Cerebellar cortex (tissue), 1 donor: ENCODE results near the gene ADAM17.
"Not testable (repeated sequence)": the region's sequence is repeated elsewhere in the genome, so short reads cannot be mapped to it uniquely, and the experiment has no call there.

ENCODE experiments used
- DNase-seq: peaks from one replicate; pipeline ENCODE4 v3.0.0-alpha.2; 2015; ENCODE audit warnings: low spot score

ADAM17 gene

GRCh38 chr2:9565436-9566153 is 10.0 kb upstream of the ADAM17 start:
- no peak for DNase-seq

DNA sequence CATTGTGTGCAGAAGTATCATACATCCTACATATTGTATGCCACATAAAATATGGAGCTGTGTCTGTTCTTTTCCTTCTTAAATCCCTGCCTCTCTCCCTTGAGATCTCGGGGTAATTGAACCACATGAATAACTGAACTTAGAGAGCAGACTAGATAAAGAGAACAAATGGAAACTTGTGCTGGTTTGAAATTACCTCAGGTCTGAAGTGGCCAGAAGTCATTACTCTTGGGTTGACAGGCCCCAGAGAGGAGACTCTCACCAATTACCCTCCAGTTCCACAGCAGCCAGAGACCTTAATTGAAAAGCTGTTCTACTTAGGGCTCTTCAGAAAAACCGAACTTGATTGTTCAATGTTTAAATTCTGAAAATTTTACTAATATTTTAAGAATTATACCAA is 5.0 kb upstream of the ADAM17 start:
- no peak for DNase-seq

GRCh38 chr2:9558948-9559381 is 3.3 kb upstream of the ADAM17 start:
- DNase-seq = no peak

DNA sequence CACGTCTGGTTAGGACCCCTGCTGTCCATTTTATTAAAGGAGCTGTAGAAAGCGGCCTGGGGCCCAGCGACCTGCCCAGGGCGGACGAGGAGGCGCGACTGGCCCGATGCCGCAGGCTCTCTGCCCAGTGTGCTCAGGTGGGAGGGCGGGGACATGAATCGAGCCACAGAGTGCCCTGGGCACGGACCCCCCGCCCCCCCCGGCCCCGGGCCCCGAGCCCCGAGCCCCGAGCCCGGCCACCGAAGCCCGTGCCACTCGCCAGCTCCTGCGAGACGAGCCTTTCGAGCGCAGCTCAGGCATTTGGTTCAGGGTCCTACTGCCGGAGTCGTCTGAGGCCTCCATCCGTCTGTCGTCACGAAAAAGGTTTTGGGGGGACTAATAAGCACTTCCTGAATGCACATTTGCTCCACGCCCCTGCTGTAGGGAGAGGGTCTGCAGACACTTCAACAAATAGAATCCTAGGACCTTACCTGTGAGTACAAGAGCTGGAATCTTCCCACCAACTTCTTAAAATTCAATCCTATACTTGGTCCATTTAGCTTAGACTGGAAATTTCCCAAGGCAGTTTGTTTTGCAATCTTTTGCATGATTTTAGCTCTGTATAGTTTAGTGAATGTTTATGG is 602 bp upstream of the ADAM17 start:
- DNase-seq = no peak

- peak; percentile 65 for DNase-seq
Measured at GRCh38 chr2:9554921-9555296, 721 bp downstream of the ADAM17 start.

DNA sequence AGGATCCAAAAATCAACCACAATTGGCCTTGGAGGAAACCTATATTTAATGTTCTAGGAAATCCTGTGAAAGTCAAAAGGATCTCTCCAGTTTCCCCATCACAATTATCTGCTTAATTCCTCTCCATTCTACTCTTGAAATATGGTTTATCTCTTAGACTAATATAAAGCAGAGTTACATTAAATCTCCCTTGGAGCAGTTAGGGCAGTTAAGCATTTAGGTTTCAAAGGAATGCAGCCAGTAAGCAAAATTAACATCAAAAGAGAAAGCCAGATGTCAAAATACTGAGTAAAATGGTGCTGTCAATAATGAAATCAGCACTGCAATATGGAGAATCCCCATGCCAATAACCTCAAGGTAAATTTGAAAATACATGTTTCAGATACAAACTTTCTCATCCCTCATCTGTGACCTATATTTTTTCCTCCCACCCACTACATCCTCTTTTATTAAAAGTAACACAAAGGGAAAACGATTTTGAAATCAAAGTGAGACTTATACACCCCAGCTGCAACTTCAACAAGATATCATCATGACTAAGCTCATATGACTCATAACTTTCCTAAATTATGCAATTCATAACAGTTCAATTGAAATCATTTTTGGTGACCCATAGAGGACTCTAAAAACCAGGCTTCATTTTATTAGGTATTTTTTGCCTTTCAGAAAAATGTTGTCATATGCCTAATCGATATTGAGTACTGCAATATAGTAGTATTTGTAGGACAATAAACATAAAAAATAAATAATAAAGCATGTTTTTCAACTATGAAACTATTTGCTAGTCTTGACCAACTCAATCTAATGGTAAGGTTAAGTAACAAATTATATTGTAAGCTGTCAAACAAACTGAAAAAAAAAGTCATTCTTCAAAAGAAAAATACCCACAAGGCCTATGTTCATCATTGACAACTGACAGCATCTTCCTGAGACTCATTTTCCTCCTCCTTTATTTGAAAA is 3.1 kb downstream of the ADAM17 start:
- no peak for DNase-seq

DNA sequence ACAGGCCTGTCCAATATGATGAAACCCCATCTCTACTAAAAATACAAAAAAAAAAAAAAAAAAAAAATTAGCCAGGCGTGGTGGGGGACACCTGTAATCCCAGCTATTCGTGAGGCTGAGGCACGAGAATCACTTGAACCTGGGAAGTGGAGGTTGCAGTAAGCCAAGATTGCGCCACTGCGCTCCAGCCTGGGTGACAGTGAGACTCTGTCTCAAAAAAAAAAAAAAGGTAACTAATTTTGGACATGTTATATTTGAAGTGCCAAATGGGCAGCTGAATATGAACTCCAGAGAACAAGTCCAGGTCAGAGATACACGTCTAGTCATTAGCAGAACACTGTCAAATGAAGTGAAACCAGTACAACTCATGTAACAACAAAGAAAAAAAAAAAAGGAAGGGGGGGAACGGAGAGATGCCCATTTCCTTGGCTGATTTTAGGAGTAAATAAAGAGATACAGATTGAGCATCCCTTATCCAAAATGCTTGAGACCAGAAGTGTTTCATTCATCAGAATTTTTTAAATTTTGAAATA is 4.7 kb downstream of the ADAM17 start:
- DNase-seq = not testable (repeated sequence)

- no peak for DNase-seq
Measured at GRCh38 chr2:9549420-9549819, 6.2 kb downstream of the ADAM17 start.

DNA sequence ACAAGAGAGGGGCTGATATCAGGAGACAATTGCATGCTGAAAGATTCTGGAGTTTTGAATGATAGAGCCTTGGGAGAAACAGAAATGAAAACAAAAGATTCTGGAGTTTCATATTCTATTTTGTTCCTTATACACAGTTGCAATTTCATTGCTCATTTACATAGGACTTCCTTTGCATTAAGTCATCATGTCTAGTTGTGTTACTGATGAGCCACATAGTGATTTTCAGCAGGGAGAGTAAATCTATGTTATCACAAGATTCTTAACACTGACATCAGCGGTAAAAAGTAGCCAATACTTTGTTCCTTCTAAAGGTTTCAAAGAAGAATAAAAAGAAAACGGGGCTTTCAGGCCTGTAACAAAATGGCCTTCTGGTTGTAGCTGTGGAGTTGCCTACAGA is 7.1 kb downstream of the ADAM17 start:
- no peak for DNase-seq

- DNase-seq = no peak
Measured at GRCh38 chr2:9547262-9547991, 8.2 kb downstream of the ADAM17 start.

GRCh38 chr2:9545502-9545901 is 10.1 kb downstream of the ADAM17 start:
- no peak for DNase-seq

GRCh38 chr2:9543557-9543956 is 12.1 kb downstream of the ADAM17 start:
- DNase-seq = no peak

- no peak for DNase-seq
Measured at GRCh38 chr2:9539531-9539930, 16.1 kb downstream of the ADAM17 start.

GRCh38 chr2:9538000-9538507 is 17.6 kb downstream of the ADAM17 start:
- no peak for DNase-seq

GRCh38 chr2:9536504-9536903 is 19.1 kb downstream of the ADAM17 start:
- DNase-seq = no peak

DNA sequence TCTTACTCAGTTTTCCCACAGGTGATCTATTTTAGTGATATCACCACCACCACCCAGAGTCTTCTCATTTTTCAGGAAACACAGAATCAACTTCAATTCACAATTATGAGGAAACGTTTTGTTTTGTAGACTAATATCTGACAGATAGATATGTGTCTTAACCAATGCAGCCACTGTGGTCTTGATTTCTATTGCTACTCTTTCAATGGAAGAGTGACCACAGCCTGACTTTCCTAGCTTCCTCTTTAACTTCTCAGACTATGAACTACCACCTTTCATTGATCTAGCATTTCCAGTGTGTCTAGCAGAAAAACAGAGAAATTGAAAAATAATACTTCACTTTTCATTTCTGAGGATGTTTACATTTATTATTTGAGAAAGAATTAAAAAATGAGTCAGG is 20.5 kb downstream of the ADAM17 start:
- DNase-seq = no peak

- DNase-seq = no peak
Measured at GRCh38 chr2:9533663-9534062, 22.0 kb downstream of the ADAM17 start.

- no peak for DNase-seq
Measured at GRCh38 chr2:9532421-9532820, 23.2 kb downstream of the ADAM17 start.

DNA sequence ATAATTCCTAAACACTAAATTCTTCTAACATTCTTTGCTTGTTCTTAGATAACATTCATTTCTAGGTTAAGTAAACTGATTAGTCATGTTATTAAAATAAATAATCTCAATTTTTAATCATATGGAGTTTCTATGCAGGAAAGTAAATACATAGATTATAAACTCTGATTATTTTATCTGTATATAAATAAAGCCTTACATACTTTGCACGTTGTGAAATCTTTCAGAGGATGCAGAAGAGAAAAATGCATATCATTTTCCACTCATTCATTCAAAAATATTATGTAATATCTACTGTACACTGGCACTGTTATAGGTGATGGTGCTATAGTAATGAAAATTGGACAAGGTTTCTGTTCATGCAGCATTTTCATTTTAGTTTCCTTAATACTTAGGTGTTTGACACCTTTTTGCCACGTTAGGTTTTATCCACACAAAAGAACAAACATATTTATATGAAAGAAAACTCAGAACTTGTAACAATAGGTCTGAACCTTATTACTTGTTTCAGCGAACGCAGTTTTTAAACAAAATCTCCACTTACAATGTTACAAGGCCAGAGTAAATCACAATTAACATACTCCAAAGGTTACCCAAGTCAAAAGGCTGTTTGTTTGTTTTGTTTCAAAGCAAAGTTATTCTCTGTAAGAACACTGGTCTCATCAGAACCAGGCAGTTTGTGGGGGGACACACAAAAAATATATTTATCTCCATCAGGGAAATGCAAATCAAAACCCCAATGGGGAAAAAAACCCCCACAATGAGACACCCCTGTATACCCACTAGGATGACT is 27.4 kb downstream of the ADAM17 start:
- no peak for DNase-seq

- no peak for DNase-seq
Measured at GRCh38 chr2:9525266-9525665, 30.4 kb downstream of the ADAM17 start.

GRCh38 chr2:9524291-9524690 is 31.3 kb downstream of the ADAM17 start:
- DNase-seq = no peak
